ENCODE data around the gene UQCRH.

The UQCRH gene

GRCh38 chr1:46298387-46298786 lies 5.1 kb upstream of the UQCRH start:
- FAIRE-seq (no peak), DNase-seq (ENCODE audit: insufficient read length, low spot score) (no peak)
- no peak for TF ChIP-seq CTCF (IDR thresholded peaks at IDR 0.05; ENCODE audit: insufficient read depth, missing control alignments)

GRCh38 chr1:46300673-46301405 lies 2.7 kb upstream of the UQCRH start:
- no peak for DNase-seq (ENCODE audit: insufficient read length, low spot score)
- TF ChIP-seq CTCF (IDR thresholded peaks at IDR 0.05; ENCODE audit: insufficient read depth, missing control alignments) = no peak
- FAIRE-seq = no peak

GRCh38 chr1:46301406-46301807 lies 2.1 kb upstream of the UQCRH start:
- TF ChIP-seq CTCF (IDR thresholded peaks at IDR 0.05; ENCODE audit: insufficient read depth, missing control alignments) = no peak
- FAIRE-seq (no peak), DNase-seq (ENCODE audit: insufficient read length, low spot score) (no peak)

GRCh38 chr1:46301808-46302640 lies 1.5 kb upstream of the UQCRH start:
- DNase-seq (ENCODE audit: insufficient read length, low spot score) (no peak), FAIRE-seq (no peak)
- peak; percentile 20 for TF ChIP-seq CTCF (IDR thresholded peaks at IDR 0.05; ENCODE audit: insufficient read depth, missing control alignments)

GRCh38 chr1:46302641-46303037 lies 859 bp upstream of the UQCRH start:
- no peak for DNase-seq (ENCODE audit: insufficient read length, low spot score)
- no peak for TF ChIP-seq CTCF (IDR thresholded peaks at IDR 0.05; ENCODE audit: insufficient read depth, missing control alignments)
- FAIRE-seq = no peak

GRCh38 chr1:46303872-46304326 lies 401 bp downstream of the UQCRH start:
- FAIRE-seq (no peak), DNase-seq (ENCODE audit: insufficient read length, low spot score) (no peak)
- TF ChIP-seq CTCF (IDR thresholded peaks at IDR 0.05; ENCODE audit: insufficient read depth, missing control alignments) = no peak

- no peak for TF ChIP-seq CTCF (IDR thresholded peaks at IDR 0.05; ENCODE audit: insufficient read depth, missing control alignments)
- DNase-seq (ENCODE audit: insufficient read length, low spot score) = no peak
- no peak for FAIRE-seq
These were observed 2.6 kb downstream of the UQCRH start for GRCh38 chr1:46306159-46306530.
